Panc1 (cell line): ENCODE measurements around the gene TNFRSF1B.

Experiments used
- POLR2AphosphoS5 ChIP-seq: IDR thresholded peaks from 2 replicates; pipeline ENCODE4 v1.6.1; 2012; ENCODE audit warnings: mild to moderate bottlenecking, low read depth, low read length, moderate library complexity
- SIN3A ChIP-seq: IDR thresholded peaks from 2 replicates; pipeline ENCODE4 v1.6.1; 2012; ENCODE audit warnings: low read depth, mild to moderate bottlenecking, low read length, moderate library complexity, borderline replicate concordance; ENCODE audit not compliant: insufficient read depth
- TCF7L2 ChIP-seq: IDR thresholded peaks from 2 replicates; pipeline ENCODE4 v1.6.1; 2011; ENCODE audit warnings: mild to moderate bottlenecking, low read depth, low read length, inconsistent platforms
- TF ChIP-seq, protein P1 (sequence below): fragments of 450-650 bp; IDR thresholded peaks from 2 replicates; pipeline ENCODE4 v1.5.1; 2017; ENCODE audit warnings: mild to moderate bottlenecking
- TF ChIP-seq, protein P2 (sequence below), 2 experiments: IDR thresholded peaks; 2 replicates each; pipeline ENCODE4 v1.6.1; 2011 to 2012; ENCODE audit warnings: low read depth in 2 of 2, control low read depth in 1 of 2, low read length in 1 of 2, mild to moderate bottlenecking in 1 of 2, moderate library complexity in 1 of 2; ENCODE audit not compliant: insufficient read depth in 1 of 2

DNA sequence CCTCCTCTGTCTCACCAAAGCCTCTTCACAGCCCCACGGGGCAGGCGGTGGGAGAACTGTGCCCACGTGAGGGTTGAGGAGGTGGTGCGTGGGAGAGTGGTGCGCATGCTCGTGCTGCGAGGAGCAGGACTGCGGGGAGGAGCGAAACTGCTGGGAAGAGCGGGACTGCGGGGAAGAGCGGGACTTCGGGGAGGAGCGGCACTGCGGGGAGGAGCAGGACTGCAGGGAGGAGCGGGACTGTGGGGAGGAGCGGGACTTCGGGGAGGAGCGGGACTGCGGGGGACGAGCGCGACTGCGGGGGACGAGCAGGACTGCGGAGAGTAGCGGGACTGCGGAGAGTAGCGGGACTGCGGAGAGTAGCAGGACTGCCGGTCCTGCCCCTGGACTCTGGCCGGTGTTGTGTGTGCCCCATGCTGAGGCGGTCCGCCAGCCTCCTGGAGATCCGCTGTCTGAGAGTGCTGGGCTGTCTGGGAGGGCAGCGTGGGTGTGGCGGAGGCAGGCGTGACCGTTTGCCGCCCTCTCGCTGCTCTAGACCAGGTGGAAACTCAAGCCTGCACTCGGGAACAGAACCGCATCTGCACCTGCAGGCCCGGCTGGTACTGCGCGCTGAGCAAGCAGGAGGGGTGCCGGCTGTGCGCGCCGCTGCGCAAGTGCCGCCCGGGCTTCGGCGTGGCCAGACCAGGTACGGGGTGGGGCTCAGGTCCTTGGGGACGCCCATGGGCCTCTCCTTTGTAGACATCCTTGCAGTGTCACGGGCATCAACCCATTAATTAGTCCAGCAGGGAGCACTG, 24.6 kb downstream of the TNFRSF1B start:
- TF ChIP-seq, protein P1, sequence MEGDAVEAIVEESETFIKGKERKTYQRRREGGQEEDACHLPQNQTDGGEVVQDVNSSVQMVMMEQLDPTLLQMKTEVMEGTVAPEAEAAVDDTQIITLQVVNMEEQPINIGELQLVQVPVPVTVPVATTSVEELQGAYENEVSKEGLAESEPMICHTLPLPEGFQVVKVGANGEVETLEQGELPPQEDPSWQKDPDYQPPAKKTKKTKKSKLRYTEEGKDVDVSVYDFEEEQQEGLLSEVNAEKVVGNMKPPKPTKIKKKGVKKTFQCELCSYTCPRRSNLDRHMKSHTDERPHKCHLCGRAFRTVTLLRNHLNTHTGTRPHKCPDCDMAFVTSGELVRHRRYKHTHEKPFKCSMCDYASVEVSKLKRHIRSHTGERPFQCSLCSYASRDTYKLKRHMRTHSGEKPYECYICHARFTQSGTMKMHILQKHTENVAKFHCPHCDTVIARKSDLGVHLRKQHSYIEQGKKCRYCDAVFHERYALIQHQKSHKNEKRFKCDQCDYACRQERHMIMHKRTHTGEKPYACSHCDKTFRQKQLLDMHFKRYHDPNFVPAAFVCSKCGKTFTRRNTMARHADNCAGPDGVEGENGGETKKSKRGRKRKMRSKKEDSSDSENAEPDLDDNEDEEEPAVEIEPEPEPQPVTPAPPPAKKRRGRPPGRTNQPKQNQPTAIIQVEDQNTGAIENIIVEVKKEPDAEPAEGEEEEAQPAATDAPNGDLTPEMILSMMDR, result no peak
- TF ChIP-seq, protein P2, sequence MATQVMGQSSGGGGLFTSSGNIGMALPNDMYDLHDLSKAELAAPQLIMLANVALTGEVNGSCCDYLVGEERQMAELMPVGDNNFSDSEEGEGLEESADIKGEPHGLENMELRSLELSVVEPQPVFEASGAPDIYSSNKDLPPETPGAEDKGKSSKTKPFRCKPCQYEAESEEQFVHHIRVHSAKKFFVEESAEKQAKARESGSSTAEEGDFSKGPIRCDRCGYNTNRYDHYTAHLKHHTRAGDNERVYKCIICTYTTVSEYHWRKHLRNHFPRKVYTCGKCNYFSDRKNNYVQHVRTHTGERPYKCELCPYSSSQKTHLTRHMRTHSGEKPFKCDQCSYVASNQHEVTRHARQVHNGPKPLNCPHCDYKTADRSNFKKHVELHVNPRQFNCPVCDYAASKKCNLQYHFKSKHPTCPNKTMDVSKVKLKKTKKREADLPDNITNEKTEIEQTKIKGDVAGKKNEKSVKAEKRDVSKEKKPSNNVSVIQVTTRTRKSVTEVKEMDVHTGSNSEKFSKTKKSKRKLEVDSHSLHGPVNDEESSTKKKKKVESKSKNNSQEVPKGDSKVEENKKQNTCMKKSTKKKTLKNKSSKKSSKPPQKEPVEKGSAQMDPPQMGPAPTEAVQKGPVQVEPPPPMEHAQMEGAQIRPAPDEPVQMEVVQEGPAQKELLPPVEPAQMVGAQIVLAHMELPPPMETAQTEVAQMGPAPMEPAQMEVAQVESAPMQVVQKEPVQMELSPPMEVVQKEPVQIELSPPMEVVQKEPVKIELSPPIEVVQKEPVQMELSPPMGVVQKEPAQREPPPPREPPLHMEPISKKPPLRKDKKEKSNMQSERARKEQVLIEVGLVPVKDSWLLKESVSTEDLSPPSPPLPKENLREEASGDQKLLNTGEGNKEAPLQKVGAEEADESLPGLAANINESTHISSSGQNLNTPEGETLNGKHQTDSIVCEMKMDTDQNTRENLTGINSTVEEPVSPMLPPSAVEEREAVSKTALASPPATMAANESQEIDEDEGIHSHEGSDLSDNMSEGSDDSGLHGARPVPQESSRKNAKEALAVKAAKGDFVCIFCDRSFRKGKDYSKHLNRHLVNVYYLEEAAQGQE (IDR thresholded peaks at IDR 0.05; ENCODE audit: insufficient read depth in 1 of 2, low read depth in 2 of 2, low read length in 1 of 2), result no peak
- TF ChIP-seq POLR2AphosphoS5 (no peak), SIN3A (no peak), TCF7L2 (no peak)
